GM18870 (cell line): ENCODE results near the gene MRPS12.
"Not testable (repeated sequence)": the region's sequence is repeated elsewhere in the genome, so short reads cannot be mapped to it uniquely, and the experiment has no call there.

ENCODE experiments used
- ATAC-seq: cut with Tn5 transposase; IDR thresholded peaks from one replicate; pipeline ENCODE4 v1.9.1; 2021; ENCODE audit warnings: moderate library complexity; ENCODE audit not compliant: unreplicated experiment

MRPS12 gene

DNA sequence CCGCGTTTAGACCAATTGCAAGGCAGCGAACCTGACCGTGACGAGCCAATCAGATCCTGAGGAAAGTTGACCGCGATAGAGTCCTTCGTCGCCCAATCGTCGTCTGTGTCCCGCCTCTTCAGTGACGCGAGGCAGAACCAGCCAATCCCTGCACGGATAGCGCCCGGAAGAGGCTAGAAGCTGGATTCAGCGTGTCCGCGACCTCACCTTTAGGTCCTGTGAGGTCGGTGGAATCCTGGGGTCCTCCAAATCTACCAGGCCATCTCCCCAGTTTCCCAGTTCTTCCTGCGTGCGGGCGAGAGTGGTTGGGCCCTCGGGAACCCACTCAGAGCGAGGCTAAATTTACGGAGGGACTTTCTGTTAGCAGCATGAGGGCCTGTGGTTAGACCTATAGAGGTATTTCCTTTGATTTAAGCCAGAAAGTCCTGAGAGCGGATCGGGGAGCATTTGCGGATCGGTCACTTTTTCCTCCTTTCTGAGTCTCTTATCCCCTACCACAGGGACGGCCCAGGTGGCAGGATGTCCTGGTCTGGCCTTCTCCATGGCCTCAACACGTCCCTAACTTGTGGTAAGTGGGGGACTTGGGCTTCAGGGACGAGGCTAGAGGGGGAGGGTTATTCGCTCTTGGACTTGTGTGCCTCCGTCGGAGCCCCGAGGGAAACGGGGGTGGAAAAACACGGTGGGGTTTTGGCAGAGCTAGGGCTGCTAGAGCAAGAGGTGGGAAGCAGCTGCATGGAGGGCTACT, at the start of gene MRPS12:
Gene MRPS12, plus strand, starts transcription at position 169 of the 745 bp plus-strand sequence. Its CDS starts 351 bp downstream, at position 520.
- peak; percentile 90 for ATAC-seq

DNA sequence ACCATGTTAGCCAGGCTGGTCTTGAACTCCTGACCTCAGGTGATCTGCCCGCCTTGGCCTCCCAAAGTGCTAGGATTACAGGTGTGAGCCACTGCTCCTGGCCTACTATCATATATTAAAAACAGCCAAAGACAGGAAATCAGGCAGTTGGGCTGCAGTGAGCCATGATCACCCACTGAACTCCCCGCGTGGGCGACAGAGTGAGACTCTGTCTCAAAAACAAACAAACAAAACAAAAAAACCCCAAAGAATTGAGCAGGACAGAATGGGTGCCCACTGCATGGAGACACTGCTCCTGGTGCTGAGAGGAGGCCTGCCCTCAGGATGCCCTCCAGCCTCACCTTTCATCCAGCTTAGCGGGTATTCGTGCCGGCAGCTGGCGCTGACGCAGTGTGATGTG, 47.5 kb upstream of the MRPS12 start:
- ATAC-seq, result no peak

DNA sequence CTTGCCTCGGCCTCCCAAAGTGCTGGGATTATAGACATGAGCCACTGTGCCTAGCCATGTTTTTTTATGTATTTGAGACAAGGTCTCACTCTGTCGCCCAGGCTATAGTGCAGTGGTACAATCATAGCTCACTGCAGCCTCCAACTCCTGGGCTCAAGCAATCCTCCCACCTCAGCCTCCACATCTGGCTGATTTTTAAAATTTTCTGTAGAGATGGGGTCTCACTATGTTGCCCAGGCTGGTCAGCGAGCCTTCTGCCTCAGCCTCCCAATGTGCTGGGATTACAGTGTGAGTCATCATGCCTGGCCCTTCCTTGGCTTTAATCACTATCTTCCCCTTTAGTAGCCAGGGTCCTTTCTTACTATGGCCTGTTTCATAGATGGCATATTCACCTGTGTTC, 46.1 kb upstream of the MRPS12 start:
- ATAC-seq, result not testable (repeated sequence)

DNA sequence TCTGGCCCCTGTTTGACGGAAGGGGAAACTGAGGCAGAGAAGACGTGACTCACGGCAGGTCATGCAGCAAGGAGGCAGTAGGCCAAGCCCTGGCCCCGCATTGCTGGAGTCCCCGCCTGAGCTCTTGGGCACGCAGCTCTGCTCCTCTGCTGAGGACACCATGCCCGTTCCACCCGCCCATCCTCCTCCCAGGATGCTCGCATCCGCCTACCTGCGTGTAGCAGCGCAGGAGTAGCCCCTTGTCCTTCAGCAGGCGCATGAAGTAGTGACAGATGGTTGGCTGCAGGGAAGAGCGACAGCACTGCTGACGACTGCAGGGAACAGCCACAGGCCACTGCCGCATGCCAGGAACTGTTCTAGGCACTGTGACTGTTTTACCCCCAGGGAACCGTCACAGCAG, 41.9 kb upstream of the MRPS12 start:
- no peak for ATAC-seq

DNA sequence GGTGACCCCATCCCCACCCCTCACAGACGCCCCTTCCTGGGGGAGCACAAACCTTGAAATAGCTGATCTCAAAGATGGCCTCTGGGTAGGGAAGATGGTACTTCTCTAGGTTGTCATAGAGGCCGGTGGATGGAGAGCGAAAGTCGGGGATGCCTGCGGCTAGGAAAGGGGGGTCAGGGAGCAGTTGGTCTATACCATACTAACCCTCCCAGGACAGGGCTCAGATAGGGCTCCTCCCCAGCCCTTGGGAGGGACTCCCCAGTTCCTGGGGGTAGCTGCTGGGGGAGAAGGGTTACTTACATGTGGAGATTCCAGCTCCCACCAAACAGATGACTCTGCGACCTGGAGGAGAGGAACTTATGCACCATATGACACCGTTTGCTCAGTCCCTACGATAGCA, 40.9 kb upstream of the MRPS12 start:
- no peak for ATAC-seq

DNA sequence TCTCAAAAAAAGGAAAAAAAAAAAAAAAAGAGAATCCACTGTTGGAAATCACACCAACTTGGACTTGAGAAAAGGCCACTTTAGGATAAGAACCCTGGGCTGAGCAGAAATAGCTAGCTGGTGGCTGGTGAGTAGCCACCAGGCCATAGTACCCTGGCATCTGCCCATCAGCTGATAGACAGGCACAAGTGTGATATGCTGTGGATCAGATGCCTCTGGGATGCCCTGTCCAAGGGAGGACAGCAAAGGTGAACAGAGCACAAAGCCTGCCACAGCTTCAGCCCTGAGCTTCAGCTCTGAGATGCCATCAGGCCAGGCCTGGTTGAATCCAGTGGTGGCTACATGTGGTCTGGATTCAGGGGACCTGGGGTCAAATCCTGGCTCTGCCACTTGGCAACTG, 40.1 kb upstream of the MRPS12 start:
- ATAC-seq, result no peak

DNA sequence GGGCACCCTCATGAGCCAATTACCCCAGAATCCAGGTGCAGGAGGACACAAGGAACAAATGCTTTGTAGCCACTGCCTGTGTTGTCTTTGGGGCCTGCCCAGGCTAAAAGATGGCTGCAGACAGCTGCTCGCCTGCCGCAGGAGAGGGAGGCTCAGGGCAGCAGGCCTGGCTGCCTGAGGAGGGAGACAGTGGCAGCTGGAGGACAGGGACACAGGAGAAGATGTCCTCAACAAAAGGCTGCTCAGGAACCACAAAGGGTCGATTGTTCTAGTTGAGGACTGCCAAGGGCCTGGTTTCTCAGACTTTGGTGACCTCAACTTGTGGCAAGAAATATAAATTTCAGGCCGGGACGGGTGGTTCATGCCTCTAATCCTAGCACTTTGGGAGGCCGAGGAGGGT, 39.0 kb upstream of the MRPS12 start:
- no peak for ATAC-seq

DNA sequence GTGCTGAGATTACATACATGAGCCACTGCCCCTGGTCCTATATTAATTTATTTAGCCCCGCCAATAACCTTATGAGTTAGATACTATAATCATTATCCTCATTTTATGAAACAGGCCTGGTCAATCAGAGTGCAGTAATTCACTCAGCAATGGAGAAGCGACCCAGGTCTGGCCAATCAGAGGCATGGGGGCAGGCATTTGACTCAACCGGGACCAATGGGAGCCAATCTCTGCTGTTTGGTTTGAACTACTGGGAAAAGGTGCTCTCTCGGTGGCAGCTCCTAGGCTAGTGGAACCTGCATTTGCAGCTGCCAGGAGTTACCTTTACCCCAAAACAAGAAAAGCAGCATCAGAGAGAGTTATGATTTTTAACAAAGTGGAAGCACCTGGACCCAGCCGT, 37.9 kb upstream of the MRPS12 start:
- ATAC-seq, result no peak

DNA sequence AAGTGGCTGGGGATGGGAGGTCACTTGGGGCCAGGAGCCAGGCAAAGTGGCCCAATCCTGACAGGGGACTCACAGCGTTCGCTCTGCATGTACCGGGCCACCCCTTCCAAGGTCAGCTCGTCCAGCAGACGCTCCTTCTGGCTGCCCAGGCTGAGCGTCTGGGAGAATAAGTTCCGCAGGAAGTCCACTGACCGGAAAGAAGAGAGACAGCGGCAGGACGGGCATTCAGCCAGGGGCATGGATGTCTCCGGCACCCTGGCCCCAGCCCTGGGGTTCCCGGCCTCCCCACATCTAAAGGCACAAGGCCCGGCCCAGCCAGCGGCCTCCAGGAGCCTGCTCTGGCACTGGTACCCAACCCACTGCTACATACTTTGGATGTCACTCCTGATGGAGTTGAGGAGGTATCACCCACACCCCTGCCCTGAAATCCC, 37.4 kb upstream of the MRPS12 start:
- ATAC-seq, result no peak

DNA sequence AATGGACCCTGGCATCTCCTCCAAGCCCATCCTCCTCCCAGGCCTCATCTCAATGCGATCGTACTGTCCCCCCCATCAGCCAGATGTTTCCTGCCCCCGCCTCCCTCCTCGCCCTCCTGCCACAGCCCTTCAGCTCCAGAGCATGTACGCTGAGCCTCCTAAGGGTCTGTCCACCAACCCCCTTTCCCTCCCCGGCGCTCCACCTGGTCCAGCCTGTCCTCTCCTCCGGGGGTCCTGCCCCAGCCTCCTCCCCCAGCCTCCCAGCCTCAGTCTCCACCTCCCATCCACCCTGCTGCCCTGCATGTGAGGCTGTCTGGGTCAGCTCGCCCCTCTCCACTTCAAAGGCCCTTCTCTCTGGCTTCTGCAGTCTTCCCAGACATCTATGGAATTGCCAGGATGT, 35.8 kb upstream of the MRPS12 start:
- ATAC-seq, result no peak

DNA sequence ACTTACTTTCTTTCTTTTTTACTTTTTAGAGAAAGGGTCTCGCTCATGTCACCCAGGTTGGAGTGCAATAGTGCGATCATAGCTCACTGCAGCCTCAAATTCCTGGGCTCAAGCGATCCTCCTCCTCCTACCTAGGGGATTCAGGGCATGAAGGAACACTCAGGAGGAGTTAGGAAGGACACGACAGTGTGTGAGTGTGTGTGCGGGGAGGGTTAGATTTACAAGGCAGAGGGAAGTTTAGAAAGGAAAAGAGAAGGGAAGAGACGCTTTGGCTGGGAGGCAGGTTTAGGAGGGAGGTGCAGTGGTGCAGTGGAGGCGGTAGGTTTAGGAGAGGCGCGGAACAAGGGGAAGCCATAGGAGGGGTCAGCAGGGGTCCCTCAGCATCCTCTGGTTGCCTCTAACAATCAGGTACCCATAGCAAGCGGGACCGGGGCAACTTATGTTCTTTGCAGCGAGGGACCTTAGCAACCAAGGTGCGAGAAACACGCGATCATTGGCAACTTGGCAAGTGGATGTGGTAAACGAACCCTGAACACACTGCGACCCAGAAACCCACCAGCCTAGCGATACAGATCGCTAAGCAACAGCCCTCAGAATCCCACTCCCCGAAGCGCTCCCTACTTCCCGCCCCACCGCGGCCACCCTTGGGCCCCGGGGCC, 31.8 kb upstream of the MRPS12 start:
- no peak for ATAC-seq

DNA sequence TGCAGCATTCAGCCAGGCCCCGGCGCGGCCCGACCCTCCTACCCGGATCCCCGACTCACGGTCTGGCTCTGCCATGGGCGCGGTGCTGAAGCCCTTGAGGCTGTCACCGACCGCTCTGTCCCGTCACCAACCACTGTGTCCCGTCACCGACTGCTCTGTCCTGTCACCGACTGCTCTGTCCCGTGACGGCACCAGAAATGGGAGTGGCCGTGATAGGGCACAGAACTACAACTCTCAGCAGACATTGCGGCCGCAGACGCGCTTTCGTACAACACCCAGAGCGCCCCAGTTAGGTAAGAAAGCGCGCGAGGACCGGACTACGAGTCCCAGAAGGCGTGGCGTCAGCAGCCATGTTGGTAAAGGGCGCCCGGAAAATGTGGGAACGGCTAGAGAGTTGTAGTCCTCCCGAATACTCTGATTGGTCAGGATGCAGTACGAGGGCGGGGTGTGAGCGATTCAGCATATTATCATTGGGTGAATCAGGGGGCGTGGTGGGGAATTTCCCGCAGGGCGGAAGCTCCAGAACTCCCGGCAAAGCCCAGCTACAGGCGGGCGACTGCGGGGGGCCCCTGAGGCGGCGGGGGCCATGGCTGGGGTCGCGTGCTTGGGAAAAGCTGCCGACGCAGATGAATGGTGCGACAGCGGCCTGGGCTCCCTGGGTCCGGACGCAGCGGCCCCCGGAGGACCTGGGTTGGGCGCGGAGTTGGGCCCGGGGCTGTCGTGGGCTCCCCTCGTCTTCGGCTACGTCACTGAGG, 31.1 kb upstream of the MRPS12 start, which contains the start of the genes NFKBIB and SIRT2:
Gene NFKBIB, plus strand, starts transcription at position 523 of the 755 bp plus-strand sequence. Its CDS starts 64 bp downstream, at position 587.
Gene SIRT2, minus strand, starts transcription at position 172 of the 755 bp plus-strand sequence. Its CDS starts 97 bp downstream, at position 75.
- ATAC-seq, result peak; percentile 91

DNA sequence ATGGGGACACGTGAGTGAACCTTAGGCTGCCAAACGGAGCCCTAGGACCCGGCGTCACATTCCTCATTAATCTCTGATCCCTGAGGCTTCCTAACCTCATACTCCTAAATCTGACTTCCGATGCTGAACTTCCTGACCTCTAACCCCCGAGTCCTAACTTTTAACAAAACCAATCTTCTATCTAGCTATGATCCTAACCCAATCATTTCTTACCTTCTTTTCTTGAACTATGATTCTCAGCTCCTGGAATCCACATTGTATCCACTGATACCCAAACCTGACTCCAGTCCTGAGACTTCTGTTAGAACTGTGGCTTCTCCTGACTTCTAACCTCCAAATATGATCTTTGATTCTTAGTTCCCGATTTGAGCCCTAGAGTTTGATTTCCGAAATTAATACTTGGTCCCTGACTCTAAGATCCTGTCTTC, 30.5 kb upstream of the MRPS12 start:
- ATAC-seq, result no peak

DNA sequence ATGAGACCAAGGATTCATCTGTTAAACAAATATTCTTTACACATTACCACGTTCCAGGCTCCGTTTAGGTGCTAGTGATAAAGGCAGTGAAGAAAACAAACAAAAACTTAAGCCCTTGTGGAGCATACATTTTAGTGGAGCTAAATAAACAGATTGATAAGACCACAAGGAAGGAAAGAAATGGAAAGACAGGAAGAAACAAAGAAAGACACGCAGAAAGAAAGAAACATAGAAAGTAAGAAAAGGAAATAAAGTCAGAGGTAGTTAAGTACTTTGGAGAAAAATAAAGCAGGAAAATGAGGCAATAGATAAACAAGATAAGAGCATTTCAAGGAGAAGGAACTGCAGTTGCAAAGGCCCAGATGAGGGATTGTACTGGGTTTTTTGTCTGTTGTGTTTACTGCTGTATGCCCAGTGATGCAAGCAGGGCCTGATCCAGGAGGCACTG, 30.0 kb upstream of the MRPS12 start:
- no peak for ATAC-seq

DNA sequence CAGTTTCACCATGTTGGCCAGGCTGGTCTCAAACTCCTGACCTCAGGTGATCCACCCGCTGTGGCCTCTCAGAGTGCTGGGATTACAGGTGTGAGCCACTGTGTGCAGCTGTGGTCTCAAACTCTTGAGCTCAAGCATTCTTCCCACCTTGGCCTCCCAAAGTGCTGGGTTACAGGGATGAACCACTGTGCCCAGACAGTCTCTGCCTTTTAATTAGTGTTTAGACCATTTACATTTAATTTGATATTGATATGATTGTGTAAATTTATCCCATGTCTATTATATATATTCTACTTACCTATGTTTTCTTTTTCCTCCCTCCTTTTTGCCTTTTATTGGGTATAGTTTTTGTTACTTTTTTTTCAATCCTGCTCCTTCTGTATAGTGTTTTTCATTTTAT, 29.1 kb upstream of the MRPS12 start:
- no peak for ATAC-seq

DNA sequence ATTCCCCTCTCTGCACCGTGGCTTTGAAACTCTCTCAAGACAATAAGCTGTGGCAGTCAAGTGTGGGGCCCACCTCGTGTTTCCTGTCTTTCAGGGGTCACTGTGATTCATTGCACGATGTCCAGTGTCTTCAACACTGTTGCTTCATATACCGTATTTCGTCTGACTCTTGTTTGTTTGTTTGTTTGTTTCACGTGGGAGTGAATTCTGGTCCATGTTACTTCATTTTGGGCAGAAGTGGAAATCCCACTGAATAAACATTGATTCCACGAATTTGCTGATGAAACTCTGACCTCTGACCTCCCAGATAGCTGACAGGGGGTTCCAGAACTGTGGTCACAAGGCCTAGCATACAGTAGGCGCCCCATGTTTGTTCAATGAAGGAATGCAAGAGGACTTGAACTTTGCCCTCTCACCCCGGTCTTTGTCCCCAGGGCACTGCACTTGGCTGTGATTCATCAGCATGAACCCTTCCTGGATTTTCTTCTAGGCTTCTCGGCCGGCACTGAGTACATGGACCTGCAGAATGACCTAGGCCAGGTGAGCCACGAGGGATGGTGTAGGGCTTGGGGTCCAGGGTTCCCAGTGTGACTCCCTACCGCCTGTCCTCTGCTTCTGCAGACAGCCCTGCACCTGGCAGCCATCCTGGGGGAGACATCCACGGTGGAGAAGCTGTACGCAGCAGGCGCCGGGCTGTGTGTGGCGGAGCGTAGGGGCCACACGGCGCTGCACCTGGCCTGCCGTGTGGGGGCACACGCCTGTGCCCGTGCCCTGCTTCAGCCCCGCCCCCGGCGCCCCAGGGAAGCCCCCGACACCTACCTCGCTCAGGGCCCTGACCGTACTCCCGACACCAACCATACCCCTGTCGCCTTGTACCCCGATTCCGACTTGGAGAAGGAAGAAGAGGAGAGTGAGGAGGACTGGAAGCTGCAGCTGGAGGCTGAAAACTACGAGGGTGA, 25.9 kb upstream of the MRPS12 start:
- no peak for ATAC-seq

DNA sequence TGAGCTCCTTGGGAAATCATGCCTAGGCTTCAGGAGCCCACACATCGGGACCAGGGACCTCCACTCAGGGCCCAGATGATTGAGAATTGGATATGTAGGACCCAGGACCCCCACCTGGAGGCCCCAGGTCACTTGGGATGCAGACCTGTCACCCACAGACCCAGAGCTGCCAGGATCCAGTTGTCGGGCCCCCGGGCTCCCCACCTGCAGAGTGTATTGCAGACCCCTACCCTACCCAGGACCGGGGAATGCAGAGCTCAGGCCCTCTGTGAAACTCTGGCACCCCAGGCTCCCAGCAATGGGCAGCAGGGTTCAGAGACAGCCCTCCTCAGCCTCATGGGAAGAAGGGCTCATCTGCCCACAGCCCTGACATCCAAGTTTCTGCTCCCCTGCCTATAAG, 25.1 kb upstream of the MRPS12 start:
- ATAC-seq, result no peak

DNA sequence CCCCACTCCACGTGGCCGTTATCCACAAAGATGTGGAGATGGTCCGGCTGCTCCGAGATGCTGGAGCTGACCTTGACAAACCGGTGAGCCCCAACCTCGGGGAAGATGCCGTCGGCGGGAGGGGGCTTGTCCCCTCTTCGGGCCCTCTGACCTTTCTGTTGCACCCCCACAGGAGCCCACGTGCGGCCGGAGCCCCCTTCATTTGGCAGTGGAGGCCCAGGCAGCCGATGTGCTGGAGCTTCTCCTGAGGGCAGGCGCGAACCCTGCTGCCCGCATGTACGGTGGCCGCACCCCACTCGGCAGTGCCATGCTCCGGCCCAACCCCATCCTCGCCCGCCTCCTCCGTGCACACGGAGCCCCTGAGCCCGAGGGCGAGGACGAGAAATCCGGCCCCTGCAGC, 23.5 kb upstream of the MRPS12 start:
- ATAC-seq, result no peak

DNA sequence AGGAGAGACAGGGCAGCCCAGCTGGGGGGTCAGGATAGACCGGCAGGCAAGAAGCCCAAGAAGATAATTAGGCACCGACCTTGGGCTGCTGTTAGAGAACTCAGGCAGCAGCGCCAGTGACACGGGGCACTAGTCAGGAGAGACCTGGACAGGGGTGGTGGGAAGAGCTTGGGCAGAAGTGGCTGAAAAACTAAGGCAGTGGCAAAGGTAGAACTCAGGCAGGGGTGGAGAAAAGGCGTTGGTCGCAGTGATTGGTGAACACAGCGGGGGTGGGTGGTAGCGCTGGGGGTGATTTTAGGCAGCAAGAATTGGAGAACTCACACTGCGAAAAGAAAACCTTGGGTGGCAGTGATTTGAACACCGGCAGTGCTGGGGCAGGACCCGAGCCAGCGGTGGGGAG, 23.1 kb upstream of the MRPS12 start:
- no peak for ATAC-seq

DNA sequence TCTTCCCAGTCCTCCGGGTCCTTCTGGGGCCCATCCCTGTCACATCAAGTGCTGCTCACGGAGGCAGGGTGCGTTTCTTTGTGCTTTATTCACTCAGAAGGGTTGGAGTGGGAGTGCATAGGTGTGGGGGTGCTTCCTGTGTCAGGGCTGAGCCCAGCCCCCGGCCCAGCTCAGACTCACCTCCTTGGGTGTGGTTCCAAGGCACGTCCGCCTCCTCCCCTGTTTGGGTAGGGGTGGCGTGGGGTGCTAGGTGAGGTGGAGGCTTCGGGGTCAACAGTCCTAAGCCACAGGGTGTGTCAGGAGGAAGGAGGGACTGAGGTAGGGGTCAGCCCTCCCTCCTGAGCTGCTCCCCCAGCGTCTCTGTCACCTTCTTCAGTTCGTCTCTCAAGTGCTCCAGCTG, 21.8 kb upstream of the MRPS12 start:
- ATAC-seq, result no peak
